GM06990 (cell line): ENCODE measurements around the gene TFAP2D.

Experiments used
- DNase-seq: peaks from one replicate; pipeline ENCODE4 v3.0.0-alpha.2; 2011; ENCODE audit not compliant: insufficient read length; ENCODE audit errors: extremely low read depth
- H3K27me3 ChIP-seq: replicated peaks from 2 replicates; pipeline ENCODE4 v1.6.0; 2011; ENCODE audit warnings: low read length; ENCODE audit not compliant: control insufficient read depth, insufficient read depth
- H3K36me3 ChIP-seq: 2 replicates; pipeline ENCODE4 v1.5.1; 2011; ENCODE audit warnings: low read length; ENCODE audit not compliant: control insufficient read depth, insufficient read depth
- H3K4me3 ChIP-seq: replicated peaks from 2 replicates; pipeline ENCODE4 v1.5.1; 2011; ENCODE audit warnings: low read depth, mild to moderate bottlenecking, control low read depth, low read length
- CTCF ChIP-seq: IDR thresholded peaks from 2 replicates; pipeline ENCODE4 v1.5.1; 2011; ENCODE audit warnings: low read length, control low read depth, mild to moderate bottlenecking, inconsistent platforms; ENCODE audit not compliant: insufficient read depth, poor library complexity, severe bottlenecking

TFAP2D gene

GRCh38 chr6:50720623-50721022 is 7.3 kb downstream of the TFAP2D start:
- Histone ChIP-seq H3K27me3 (no peaks in the 10 kb centered on the region; the same call in none of the 2 replicates), H3K36me3 (no peaks in the 10 kb centered on the region), H3K4me3 (no peak overlapping the region)
- no peak for DNase-seq
- TF ChIP-seq CTCF: no peak

- no peak for DNase-seq
- Histone ChIP-seq H3K27me3 (no peaks in the 10 kb centered on the region; the same call in none of the 2 replicates), H3K4me3 (no peak overlapping the region), H3K36me3 (no peaks in the 10 kb centered on the region)
- no peak for TF ChIP-seq CTCF
Observed at GRCh38 chr6:50721978-50722377, 8.7 kb downstream of the TFAP2D start.

GRCh38 chr6:50722829-50723554 is 9.7 kb downstream of the TFAP2D start:
- Histone ChIP-seq H3K4me3 (no peak overlapping the region), H3K27me3 (no peaks in the 10 kb centered on the region; the same call in none of the 2 replicates), H3K36me3 (no peaks in the 10 kb centered on the region)
- DNase-seq: no peak
- no peak for TF ChIP-seq CTCF

GRCh38 chr6:50724381-50725124 is 11.2 kb downstream of the TFAP2D start:
- Histone ChIP-seq H3K36me3 (no peaks in the 10 kb centered on the region), H3K4me3 (no peak overlapping the region), H3K27me3 (no peaks in the 10 kb centered on the region; the same call in none of the 2 replicates)
- DNase-seq: no peak
- TF ChIP-seq CTCF: no peak

GRCh38 chr6:50734488-50734887 is 21.2 kb downstream of the TFAP2D start:
- no peak for DNase-seq
- H3K4me3 ChIP-seq: no peak overlapping the region
- no peak for TF ChIP-seq CTCF
- H3K27me3 ChIP-seq: no peaks in the 10 kb centered on the region
- no peaks in the 10 kb centered on the region for H3K36me3 ChIP-seq
